ENCODE measurements around the gene PIK3C2A. TPM values are rescaled to one million over a fixed set of nuclear protein-coding genes. Genes with fewer than 3 reads are reported as not detected.

The PIK3C2A gene
- total and polyA plus RNA-seq, 2 of the 13 experiments (the other 11 are each of a cell fraction or from before 2014, with no cell fraction given) = 27.5 to 49.9 TPM

- TF ChIP-seq NFAT5 (CRISPR knock-in tag; IDR thresholded peaks at IDR 0.05) (no peak), PCBP2 (optimal IDR thresholded peaks at IDR 0.05; ENCODE audit: low read depth, low read length, poor library complexity, severe bottlenecking) (no peak), TOPORS (CRISPR knock-in tag; IDR thresholded peaks at IDR 0.05) (no peak), JDP2 (CRISPR knock-in tag; IDR thresholded peaks at IDR 0.05; ENCODE audit: borderline replicate concordance) (no peak), PAXIP1 (CRISPR knock-in tag; conservative IDR thresholded peaks at IDR 0.05) (no peak), ZNF891 (CRISPR knock-in tag; IDR thresholded peaks at IDR 0.05) (peak; percentile 83), ZFP62 (CRISPR knock-in tag; IDR thresholded peaks at IDR 0.05) (no peak), ZNF549 (CRISPR knock-in tag; IDR thresholded peaks at IDR 0.05) (no peak), KDM6A (CRISPR knock-in tag; IDR thresholded peaks at IDR 0.05; ENCODE audit: low read depth) (no peak), ZNF496 (CRISPR knock-in tag; IDR thresholded peaks at IDR 0.05; ENCODE audit: insufficient replicate concordance) (no peak), ZNF580 (CRISPR knock-in tag; IDR thresholded peaks at IDR 0.05; ENCODE audit: borderline replicate concordance, low read depth) (peak; percentile 72; the same call in 1 of the 2 replicates), HMGA1 (CRISPR knock-in tag; conservative IDR thresholded peaks at IDR 0.05) (no peak), WIZ (CRISPR knock-in tag; IDR thresholded peaks at IDR 0.05) (no peak), ZNF614 (CRISPR knock-in tag; IDR thresholded peaks at IDR 0.05; ENCODE audit: borderline replicate concordance) (no peak)
- TF ChIP-seq, protein P1, sequence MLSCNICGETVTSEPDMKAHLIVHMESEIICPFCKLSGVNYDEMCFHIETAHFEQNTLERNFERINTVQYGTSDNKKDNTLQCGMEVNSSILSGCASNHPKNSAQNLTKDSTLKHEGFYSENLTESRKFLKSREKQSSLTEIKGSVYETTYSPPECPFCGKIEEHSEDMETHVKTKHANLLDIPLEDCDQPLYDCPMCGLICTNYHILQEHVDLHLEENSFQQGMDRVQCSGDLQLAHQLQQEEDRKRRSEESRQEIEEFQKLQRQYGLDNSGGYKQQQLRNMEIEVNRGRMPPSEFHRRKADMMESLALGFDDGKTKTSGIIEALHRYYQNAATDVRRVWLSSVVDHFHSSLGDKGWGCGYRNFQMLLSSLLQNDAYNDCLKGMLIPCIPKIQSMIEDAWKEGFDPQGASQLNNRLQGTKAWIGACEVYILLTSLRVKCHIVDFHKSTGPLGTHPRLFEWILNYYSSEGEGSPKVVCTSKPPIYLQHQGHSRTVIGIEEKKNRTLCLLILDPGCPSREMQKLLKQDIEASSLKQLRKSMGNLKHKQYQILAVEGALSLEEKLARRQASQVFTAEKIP (CRISPR knock-in tag; IDR thresholded peaks at IDR 0.05; ENCODE audit: borderline replicate concordance) = no peak
Measured at GRCh38 chr11:17207317-17208256, at the start of gene PIK3C2A (continued).

Measured in HepG2 (cell line).